ENCODE data around the gene HSD17B3. TPM values are rescaled to one million over a fixed set of nuclear protein-coding genes. Genes with fewer than 3 reads are reported as not detected.

Gene HSD17B3
- total and polyA plus RNA-seq, 2 donors (not counting 1 experiment from before 2014, with no cell fraction given) = not detected

GRCh38 chr9:96299823-96300222 lies 2.2 kb downstream of the HSD17B3 start:
- Mint-ChIP-seq H3K9me3 (ENCODE audit: insufficient read depth) (peaks cover 10% of the 10 kb centered on the region), H3K4me1 (no peaks in the 10 kb centered on the region), H3K27me3 (peaks cover 4% of the 10 kb centered on the region), H3K27ac (no peak overlapping the region), H3K4me3 (no peak overlapping the region)
- Histone ChIP-seq H3K9me3 (ENCODE audit: control extremely low read depth in 1 of 3, control insufficient read depth in 2 of 3, insufficient read depth in 1 of 3, low read length in 2 of 3) (peaks cover 0 to 13% (median 0%) of the 10 kb centered on the region in 3 donors), H3K36me3 (replicated peaks in 1 of 2; ENCODE audit: control extremely low read depth in 1 of 2, control insufficient read depth in 1 of 2, extremely low read depth in 1 of 2, insufficient read depth in 2 of 2, low read length in 1 of 2) (no peaks in the 10 kb centered on the region), H3K9ac (ENCODE audit: low read length) (no peak overlapping the region), H3K4me1 (ENCODE audit: control insufficient read depth in 2 of 2, insufficient read depth in 2 of 2, low read length in 2 of 2) (no peaks in the 10 kb centered on the region), H3K4me3 (ENCODE audit: control extremely low read depth in 1 of 5, extremely low read depth in 1 of 5, insufficient read depth in 1 of 5, low read depth in 2 of 5, low read length in 4 of 5) (no peak overlapping the region), H3K27ac (ENCODE audit: low read length in 2 of 2) (no peak overlapping the region), H3K4me2 (replicated peaks; ENCODE audit: low read depth, low read length, poor library complexity, severe bottlenecking) (no peak overlapping the region), H3K79me2 (ENCODE audit: control insufficient read depth, insufficient read depth, low read length) (no peaks in the 10 kb centered on the region), H3K27me3 (replicated peaks in 1 of 4; ENCODE audit: control extremely low read depth in 1 of 4, control insufficient read depth in 3 of 4, insufficient read depth in 4 of 4, low read length in 3 of 4) (no peaks in the 10 kb centered on the region), H2AFZ (ENCODE audit: insufficient read depth, low read depth, low read length, poor library complexity, severe bottlenecking) (no peak overlapping the region), H4K20me1 (ENCODE audit: control insufficient read depth, insufficient read depth, low read length, poor library complexity, severe bottlenecking) (no peaks in the 10 kb centered on the region)
- ChIA-PET POLR2A (no interaction called here), CTCF (no interaction called here)
- intact Hi-C loops (cut with micrococcal nuclease) = no loop called here
- no peak for ATAC-seq (ENCODE audit: low read depth)
- no peak for DNase-seq
- WGBS (ENCODE audit: insufficient coverage) = no CpG with 5 or more reads among the region's 4 CpGs
- no peak for TF ChIP-seq EZH2 (IDR thresholded peaks at IDR 0.05; ENCODE audit: borderline replicate concordance, insufficient read depth, low read depth, low read length, poor library complexity, severe bottlenecking)
- TF ChIP-seq CTCF (IDR thresholded peaks at IDR 0.05) = no peak

GRCh38 chr9:96294159-96294545 lies 7.8 kb downstream of the HSD17B3 start:
- H3K4me3 ChIP-seq (ENCODE audit: control extremely low read depth in 1 of 5, extremely low read depth in 1 of 5, insufficient read depth in 1 of 5, low read depth in 2 of 5, low read length in 4 of 5) = no peak overlapping the region
- no peaks in the 10 kb centered on the region for H4K20me1 ChIP-seq (ENCODE audit: control insufficient read depth, insufficient read depth, low read length, poor library complexity, severe bottlenecking)
- H2AFZ ChIP-seq (ENCODE audit: insufficient read depth, low read depth, low read length, poor library complexity, severe bottlenecking) = no peak overlapping the region
- Mint-ChIP-seq H3K27ac (no peak overlapping the region), H3K9me3 (ENCODE audit: insufficient read depth) (peaks cover 3% of the 10 kb centered on the region), H3K4me1 (no peaks in the 10 kb centered on the region), H3K27me3 (peaks cover 4% of the 10 kb centered on the region), H3K4me3 (no peak overlapping the region)
- CTCF ChIA-PET = no interaction called here
- intact Hi-C loops (cut with micrococcal nuclease) = no loop called here
- H3K36me3 ChIP-seq (replicated peaks in 1 of 2; ENCODE audit: control extremely low read depth in 1 of 2, control insufficient read depth in 1 of 2, extremely low read depth in 1 of 2, insufficient read depth in 2 of 2, low read length in 1 of 2) = no peaks in the 10 kb centered on the region
- H3K27me3 ChIP-seq (replicated peaks in 1 of 4; ENCODE audit: control extremely low read depth in 1 of 4, control insufficient read depth in 3 of 4, insufficient read depth in 4 of 4, low read length in 3 of 4) = no peaks in the 10 kb centered on the region
- DNase-seq (no peak), ATAC-seq (ENCODE audit: low read depth) (no peak)
- no peak overlapping the region for H3K9ac ChIP-seq (ENCODE audit: low read length)
- 95% methylated on average over 1 of the region's 3 CpGs for WGBS (ENCODE audit: insufficient coverage)
- H3K4me1 ChIP-seq (ENCODE audit: control insufficient read depth in 2 of 2, insufficient read depth in 2 of 2, low read length in 2 of 2) = no peaks in the 10 kb centered on the region
- H3K79me2 ChIP-seq (ENCODE audit: control insufficient read depth, insufficient read depth, low read length) = no peaks in the 10 kb centered on the region
- H3K27ac ChIP-seq (ENCODE audit: low read length in 2 of 2) = no peak overlapping the region
- H3K4me2 ChIP-seq (replicated peaks; ENCODE audit: low read depth, low read length, poor library complexity, severe bottlenecking) = no peak overlapping the region
- TF ChIP-seq EZH2 (IDR thresholded peaks at IDR 0.05; ENCODE audit: borderline replicate concordance, insufficient read depth, low read depth, low read length, poor library complexity, severe bottlenecking) (no peak), CTCF (IDR thresholded peaks at IDR 0.05) (no peak)
- H3K9me3 ChIP-seq (ENCODE audit: control extremely low read depth in 1 of 3, control insufficient read depth in 2 of 3, insufficient read depth in 1 of 3, low read length in 2 of 3) = peaks cover 0 to 7% (median 0%) of the 10 kb centered on the region in 3 donors
- POLR2A ChIA-PET = no interaction called here

Measured in B cell (primary cell).